ENCODE measurements around the gene ACAP2.
"Not testable (repeated sequence)": the region's sequence is repeated elsewhere in the genome, so short reads cannot be mapped to it uniquely, and the experiment has no call there.

The ACAP2 gene

DNA sequence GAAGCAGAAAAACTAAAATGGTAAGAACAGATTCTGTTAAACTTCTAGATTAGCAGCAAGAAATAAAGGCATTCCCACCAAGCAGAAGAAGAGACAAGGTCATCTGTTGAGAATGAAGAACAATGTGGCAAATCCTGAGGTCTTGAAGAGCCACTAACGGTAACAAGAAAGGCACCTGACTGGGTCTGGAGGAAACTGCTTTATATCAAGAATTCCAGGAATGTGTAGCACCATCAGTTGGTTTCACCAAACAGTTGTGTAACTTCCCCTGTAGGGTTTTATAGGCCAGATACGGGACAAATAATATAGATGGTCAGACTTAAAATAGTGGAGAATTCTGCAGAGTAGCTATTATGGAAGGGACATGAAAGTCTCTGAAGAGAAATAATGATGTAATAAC is 57.3 kb downstream of the ACAP2 start:
- DNase-seq (ENCODE audit: low spot score): peak; percentile 14

DNA sequence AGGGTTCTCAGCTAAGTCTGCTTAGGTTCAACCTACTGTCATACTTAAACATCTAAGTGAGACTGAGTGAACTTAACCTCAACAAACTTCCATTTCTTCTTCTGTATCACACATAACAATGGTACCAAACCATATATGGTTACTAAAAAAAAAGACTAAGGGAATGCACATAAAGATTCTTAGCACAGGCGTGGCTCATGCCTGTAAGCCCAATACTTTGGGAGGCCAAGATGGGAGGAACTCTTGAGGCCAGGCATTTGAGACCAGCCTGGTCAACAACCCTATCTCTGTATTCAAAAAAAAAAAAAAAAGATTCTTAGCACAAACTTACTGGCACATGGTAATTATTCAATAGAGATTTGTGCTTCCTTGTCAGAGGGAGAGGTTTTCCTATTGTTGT is 57.9 kb downstream of the ACAP2 start:
- peak; percentile 30 for DNase-seq (ENCODE audit: low spot score)

DNA sequence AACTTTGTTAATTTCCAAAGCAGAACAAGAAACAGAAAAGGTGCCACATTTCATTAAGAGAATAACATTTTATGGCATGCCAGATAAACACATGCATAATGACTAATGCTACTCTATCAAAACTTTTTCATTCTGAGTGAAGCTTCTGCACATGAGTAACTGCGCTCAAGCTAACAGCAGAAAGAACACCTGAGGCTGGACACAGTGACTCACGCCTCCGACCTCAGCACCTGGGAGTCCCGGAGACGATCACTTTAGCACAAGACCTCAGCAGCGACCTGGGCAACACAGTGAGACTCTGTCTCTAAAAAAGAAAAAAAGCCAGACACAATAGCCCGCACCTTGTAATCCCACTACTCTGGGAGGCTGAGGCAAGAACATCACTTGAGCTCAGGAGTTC is 70.6 kb downstream of the ACAP2 start:
- no peak for DNase-seq (ENCODE audit: low spot score)

DNA sequence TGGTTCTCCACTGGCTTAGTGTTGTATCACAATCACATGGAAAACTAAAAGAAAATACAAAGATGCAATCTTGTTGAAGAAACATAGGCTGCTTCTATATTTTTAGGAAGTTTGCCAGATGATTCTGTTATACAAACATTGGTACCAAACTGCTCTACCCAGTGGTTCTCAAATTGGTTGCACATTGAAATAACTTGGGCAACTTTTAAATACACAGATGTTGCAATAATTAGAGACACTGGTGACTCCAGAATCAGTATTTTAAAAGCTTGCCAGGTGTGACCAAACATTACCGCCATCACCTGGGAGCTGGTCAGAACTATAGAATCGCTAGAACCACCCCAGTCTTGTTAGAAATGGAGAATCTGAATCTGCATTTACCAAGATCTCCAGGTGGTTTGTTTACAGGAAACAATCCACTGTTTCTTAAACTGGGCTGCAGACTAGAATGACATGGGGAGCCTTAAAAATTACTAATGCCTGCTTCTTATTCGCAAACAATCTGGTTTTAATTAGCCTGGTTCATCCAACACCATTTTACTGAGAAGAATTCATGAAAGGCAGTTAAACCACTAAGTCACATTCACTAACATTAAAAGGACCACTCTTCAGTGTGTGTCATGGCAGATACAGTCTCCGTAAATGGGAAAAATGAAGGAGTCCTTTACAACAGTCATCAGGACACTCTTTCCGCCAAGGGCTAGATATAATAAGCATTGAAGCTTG is 76.5 kb downstream of the ACAP2 start:
- DNase-seq (ENCODE audit: low spot score): no peak

DNA sequence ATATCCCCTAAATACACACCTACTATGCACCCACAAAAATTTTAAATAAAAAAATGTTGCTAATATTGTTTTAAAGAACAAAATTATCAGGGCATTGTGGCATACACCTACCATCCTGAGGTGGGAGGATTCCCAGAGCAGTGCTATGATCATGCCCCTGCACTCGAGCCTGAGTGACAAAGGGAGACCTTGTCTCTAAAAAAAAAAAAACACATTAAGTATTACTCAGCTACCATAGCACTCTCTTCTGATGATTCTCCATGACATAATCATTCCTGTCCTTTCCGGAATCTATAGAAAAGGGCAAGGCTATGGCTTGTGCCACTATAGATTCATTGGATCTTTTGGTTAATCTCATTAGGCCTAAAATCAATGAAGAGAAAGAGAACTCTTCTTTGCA is 77.4 kb downstream of the ACAP2 start:
- DNase-seq (ENCODE audit: low spot score): no peak

DNA sequence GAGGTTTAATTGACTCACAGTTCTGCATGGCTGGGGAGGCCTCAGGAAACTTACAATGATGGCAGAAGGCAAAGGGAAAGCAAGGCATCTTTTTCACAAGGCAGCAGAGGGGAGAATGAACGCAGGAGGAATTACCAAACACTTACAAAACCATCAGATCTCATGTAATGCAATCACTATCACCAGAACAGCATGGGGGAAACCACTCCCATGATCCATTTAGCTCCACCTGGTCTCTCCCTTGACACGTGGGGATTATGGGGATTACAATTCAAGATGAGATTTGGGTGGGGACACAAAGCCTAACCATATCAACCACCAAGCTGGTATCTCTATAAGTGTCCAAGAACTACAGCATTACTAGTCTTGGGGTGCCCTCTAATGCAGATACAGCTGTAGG is 85.0 kb downstream of the ACAP2 start:
- not testable (repeated sequence) for DNase-seq (ENCODE audit: low spot score)

DNA sequence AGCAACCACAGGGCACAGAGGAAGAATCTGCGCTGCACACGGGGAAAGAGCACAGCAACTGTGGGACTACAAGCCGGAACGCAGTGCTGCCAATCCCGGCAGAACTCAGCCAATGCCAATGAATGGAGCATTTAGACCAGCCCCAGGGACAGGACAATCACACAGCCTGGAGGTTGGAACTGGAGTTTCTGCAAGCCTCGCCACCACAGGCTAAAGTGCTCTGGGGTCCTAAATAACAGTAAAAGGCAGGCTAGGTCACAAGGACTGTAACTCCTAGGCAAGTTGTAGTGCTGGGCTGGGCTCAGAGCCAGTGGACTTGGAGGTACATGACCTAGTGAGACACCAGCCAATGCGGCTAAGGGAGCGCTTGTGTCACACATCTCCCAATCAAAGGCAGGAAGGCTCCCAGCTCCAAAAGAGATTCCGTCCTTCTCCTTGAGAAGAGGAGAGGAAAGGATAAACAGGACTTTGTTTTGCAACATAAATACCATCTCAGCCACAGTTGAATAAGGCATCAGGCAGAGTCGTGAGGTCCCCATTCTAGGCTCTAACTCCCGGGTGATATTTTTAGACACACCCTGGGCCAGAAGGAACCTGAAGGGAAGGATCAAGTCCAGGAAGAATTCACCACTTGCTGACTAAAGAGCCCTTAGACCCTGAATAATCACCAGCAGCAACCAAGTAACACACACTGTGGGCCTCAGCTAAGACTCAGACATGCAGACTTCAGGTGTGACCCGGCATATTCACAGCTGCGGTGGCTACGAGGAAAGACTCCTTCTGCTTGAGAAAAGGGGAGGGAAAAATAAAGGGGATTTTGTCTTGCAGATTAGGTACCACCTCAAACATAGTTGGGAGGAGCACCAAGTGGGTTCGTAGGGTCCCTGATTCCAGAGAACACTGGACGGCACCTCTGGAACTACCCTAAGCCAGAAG is 86.4 kb downstream of the ACAP2 start:
- no peak for DNase-seq (ENCODE audit: low spot score)

DNA sequence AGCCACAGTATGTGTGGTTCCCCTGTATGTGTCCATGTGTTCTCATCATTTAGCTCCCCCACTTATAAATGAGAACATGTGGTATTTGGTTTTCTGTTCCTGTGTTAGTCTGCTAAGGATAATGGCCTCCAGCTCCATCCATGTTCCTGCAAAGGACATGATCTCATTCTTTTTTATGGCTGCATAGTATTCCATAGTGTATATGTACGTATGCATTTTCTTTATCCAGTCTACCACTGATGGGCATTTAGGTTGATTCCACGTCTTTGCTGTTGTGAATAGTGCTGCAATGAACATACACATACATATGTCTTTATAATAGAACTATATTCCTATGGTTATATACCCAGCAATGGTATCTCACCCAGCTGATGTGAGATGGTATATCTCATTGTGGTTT is 88.8 kb downstream of the ACAP2 start:
- DNase-seq (ENCODE audit: low spot score): not testable (repeated sequence)

DNA sequence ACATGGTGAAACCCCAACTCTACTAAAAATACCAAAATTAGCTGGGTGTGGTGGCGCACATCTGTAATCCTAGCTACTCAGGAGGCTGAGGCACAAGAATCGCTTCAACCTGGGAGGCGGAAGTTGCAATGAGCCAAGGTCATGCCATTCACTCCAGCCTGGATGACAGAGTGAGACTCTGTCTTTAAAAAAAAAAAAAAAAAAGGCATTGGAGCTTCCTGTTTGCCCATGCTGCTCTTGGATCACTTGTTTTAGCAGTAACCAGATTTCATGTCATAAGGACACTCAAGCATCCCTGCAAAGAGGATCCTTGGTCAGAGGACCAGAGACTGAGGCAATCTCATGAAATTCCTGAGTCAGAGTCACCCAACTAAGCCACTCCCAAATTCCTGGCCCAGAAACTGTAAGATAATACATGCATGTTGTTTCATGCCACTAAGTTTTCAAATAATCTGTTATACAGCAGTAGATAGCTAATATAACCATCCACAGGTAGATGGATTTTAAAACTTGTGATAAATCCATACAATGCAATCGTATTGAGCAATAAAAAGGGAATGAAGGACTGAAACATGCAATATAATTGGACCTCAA is 89.8 kb downstream of the ACAP2 start:
- DNase-seq (ENCODE audit: low spot score): peak; percentile 89

DNA sequence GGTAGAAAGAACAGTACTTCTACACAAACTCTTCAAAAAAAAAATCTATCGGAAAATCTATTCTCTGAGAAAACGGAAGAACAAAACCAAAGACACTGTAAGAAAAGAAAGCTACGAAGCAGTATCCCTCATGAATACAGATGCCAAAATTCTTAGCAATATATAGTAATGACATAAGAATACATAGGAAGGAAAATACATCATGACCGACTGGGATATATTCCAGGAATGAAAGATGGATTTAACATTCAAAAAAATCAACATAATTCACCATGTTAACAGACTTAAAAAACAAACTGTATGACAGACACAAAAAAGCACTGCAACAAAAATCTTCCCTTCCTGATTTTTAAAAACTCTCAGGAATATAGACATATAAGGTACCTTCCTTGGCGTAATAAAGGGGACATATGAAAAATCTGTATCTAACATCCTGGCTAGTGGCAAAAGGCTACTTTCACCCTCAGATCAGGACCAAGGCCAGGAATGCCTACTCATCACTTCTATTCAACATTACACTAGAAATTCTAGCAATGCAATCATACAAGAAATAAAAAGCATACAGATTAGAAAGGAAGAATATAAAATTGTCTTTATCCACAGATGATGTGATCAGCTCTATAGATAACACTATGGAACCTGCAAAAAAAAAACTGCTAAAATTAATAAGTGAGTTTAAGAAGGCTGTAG is 94.2 kb downstream of the ACAP2 start:
- DNase-seq (ENCODE audit: low spot score): no peak

DNA sequence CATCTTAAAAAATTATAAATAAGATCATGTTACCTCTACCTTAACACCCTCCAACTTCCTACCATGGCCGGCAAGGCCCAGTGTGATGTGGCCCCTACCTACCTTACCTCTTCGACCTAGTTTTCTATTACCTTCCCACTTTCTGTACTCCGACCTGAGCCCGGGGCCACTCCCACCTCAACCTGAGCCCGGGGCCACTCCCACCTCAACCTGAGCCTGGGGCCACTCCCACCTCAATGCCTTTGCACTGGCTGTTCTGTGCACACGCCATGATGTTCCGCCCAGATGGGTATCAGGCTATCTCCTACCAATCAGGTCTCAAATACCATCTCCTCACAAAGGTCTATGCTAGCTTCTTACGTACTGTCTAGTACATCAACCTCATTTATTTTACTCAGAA is 105.1 kb downstream of the ACAP2 start:
- DNase-seq (ENCODE audit: low spot score): no peak

DNA sequence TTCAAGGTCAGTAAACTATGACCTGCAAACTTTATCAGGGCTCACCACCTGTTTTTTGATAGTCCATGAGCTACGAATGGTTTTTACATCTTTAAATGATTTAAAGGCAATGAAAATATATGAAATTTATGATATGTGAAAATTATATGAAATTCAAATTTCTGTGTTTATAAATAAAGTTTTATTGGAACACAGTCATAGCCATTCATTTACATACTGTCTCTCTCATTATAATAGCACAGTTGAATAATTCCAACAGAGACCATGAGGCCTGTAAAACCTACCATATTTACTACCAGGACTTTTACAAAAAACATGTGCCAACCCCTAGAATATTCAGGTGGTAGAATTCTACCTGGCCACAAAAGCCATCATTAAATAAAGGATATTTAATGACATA is 107.9 kb downstream of the ACAP2 start:
- DNase-seq (ENCODE audit: low spot score): no peak

DNA sequence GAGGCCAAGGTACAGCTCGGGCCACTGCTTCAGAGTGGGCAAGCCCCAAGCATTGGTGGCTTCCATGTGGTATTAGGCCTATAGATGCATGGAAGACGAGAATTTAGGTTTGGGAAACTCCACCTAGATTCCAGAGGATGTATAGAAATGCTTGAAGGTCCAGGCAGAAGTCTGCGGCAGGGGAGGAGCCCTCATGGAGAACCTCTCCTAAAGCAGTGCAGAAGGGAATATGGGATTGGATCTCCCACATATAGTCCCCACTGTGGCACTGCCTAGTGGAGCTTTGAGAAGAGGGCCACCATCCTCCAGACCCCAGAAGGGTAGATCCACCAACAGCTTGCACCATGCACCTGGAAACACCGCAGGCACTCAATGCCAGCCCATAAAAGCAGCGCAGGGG is 123.8 kb downstream of the ACAP2 start:
- DNase-seq (ENCODE audit: low spot score): no peak

DNA sequence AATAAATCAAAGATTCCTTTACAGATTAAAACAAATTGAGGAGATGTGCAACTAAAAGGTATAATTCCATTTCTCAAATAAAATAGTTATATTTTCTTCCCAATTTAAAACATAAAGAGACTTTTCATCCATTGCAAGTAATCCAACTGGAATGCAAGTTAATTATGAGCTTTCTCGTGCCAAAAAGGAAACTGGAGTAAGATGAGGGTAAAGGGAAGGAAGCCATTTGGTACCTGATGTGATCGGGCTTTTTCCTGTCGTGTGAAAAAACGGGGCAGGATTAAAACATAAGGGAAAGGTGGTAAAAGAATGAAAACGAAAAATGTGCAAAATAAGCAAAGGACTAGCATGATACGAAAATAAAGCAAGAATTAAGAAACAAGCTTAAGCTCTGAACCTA is 130.1 kb downstream of the ACAP2 start:
- DNase-seq (ENCODE audit: low spot score): no peak

DNA sequence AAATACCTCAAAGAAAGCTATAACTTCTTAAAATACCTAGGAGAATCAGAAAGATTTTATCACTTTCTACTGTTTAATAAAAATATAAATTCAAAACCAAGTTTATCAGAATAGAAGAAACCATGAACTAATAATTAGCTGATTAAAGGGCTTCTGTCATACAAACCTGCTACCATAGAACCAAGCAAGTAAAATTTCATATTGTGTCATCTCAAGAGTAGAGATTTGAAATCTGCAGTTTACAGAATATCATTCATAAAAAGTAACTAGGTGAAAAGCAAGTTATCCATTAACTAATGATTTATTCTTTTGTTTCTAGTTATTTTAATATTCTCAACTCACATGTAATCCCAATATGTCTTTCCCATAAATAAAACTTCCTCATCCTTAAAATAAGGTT is 135.1 kb downstream of the ACAP2 start:
- no peak for DNase-seq (ENCODE audit: low spot score)

DNA sequence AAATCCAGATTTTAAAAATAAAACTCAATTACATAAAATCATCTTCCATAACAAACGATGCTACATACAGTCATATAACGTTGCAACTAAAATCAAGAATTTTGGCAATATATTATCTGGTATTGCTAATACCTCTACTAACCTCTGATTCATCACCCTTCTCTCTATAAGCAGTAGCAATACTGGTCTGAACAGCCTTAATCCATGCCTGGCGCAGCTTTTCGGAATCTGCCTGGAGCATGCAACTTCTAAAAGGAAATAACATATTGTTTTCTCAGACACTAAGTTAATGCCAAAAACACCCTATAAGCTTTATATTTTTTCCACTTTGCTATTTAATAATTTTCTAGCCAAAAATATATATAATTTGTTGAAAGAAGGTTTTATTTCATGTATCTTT is 136.5 kb downstream of the ACAP2 start:
- no peak for DNase-seq (ENCODE audit: low spot score)

DNA sequence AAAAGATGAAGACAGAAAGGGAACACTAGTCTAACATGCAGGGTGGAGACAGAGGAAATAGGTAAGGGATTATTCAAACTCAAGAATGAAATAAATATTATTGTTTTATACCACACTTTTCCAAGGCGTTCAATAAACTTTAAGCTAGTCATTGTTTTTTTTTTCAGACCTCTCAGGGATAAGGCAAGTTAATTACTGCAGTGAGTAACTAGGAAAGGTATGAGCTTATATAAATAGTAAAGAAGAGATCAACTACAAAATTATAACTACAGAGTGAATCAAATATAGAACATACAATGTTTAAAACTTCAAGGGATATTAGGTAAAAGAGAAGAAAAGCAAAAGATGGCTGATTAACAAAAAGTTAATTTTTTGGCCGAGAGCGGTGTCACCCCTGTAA is 140.4 kb downstream of the ACAP2 start:
- DNase-seq (ENCODE audit: low spot score): no peak

DNA sequence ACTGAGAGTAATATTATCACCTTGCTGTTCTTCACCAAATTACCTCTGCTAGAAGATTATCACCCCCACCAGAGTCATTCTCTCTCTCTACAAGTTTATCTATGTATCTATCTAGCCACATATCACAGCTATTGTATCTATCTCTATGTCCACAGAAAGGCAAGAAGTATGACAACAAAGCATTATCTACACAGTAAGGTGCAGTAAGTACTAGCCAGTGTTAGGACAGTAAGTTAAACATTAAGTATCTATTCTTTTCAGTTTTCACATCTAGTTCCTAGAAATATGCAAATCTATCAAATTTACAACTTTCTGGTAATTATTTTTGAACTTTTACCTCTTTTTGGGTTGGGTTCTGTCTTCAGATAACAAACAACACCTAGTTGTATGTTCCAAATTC is 145.4 kb downstream of the ACAP2 start:
- no peak for DNase-seq (ENCODE audit: low spot score)

DNA sequence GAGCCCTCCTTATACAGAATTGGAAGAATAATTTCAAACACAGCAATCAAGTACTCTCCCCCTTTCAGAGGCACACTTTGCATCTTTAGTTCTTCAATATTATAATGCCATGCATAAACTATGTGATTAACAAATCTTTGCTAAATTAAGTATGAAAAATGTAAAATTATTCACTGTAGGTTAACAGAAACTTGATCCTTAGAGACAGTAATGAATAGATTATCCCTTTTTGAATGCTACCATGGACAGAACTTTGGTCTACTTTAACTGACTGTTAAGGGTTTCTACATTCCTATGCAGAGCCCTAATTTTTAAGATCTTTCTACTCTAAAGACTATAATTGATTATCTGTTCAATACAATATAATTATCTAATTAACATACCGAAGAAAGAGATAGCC is 146.2 kb downstream of the ACAP2 start:
- no peak for DNase-seq (ENCODE audit: low spot score)

DNA sequence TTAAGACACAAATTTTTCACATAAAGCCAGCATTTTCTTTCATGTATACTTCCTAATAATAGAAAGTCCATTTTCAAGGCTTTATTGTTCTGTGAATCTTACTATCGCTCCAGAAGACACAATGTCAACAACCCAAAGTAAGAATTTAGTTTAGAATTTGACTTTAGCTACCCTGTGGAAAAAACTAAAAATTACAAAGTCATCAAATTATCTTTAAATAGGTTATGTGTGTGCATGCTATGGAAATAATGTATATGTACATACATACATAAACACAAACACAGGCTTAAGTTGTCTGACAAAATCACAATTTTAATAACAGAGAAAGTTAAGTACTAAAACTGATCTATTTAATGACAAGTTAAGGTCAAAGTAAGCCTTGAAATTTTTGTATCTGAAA is 151.7 kb downstream of the ACAP2 start:
- no peak for DNase-seq (ENCODE audit: low spot score)

DNA sequence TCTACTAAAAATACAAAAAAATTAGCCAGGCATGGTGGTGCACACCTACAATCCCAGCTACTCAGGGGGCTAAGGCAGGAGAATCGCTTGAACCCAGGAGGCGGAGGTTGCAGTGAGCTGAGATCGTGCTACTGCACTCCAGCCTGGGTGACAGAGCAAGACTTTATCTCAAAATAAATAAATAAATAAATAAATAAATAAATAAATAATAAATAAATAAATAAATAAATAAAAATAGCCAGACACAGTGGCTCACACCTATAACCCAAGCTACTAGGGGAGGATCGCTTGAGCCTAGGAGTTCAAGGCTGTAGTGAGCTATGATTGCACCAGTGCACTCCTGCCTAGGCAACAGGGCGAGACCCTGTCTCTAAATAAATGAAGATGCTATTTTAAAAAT is 152.2 kb downstream of the ACAP2 start:
- not testable (repeated sequence) for DNase-seq (ENCODE audit: low spot score)

DNA sequence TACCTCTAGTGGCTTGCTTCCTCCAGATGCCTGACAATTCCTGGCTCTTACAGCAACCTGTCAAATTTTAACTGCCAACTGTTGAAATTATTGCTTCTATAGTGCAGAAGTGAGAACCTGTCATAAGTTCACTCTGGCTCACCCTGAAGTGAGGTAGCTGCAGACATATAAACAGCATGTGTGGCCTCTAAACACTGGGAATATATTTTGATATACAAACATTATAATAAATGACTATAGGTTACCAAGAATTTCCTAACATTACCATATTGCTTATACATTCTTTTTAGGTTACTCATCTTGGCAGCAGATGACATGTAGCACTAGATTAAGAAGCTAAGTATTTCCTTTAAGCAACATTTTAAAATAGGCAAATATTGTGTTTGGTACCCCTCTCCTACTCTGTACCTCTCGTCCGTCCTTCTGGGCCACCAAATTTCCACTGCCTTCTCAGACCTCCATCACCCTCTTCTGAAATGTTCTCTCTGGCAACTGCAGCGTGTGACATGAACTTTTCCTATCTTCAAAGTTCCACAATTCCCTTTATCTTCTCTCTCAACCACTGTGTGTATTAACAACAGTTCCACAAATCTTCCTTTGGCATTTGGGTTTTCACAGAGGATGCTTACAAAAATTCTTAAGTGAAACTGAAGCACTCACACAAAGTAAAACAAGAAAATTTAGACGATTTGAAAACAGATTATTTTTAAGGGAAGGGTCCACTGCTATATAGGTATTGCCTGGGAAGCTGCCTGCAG is 156.5 kb downstream of the ACAP2 start:
- DNase-seq (ENCODE audit: low spot score): no peak
